Stimulated activated CD4-positive, alpha-beta T cell treated with anti-CD3 and anti-CD28 coated beads, Interleukin-15, amount 100 ng/mL, for 48 hours (primary cell): ENCODE measurements around the gene ASB1.
"Not testable (repeated sequence)": the region's sequence is repeated elsewhere in the genome, so short reads cannot be mapped to it uniquely, and the experiment has no call there.

Experiments
- DNase-seq, 2 donors: peaks; one replicate each; pipeline ENCODE4 v3.0.0-alpha.2; 2020; ENCODE audit warnings: low read depth in 2 of 2

The ASB1 gene

DNA sequence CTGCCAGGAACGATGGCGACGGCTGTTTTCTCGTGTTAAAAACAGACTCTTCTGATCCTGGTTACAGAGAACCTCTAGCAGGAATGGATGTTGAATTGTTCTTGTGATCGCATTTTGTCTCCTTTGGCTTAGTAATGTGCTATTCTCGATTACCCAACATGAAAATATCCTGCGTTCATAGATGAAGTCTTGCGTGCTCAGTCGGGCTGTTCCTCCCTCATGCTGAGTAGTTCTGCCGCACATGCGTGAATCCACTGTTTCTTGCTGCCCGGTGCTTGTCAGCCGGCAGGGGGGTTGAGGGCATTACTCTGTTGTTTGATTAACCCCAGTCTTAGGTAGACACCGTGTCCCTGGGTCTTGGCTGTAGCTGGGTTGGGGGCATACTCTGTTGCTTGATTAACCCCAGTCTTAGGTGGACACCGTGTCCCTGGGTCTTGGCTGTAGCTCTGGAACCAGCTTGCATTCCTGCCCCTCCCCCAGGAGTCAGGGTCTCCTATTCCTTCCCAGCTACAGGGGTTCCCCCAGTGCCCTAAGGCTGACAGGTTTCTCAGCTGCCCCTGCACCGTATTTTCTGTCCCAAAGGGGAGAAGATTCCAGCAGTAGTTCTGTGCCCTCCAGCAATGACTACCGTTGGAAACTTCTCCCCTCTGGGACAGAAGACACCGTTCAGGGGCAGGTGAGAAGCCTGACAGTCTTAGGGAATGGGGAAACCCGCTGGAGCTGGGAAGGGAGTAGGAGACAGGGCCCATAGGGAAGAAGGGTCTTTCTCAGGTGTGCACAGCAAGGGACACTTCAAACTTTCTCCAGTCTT is 22.1 kb upstream of the ASB1 start:
- DNase-seq: no peak

DNA sequence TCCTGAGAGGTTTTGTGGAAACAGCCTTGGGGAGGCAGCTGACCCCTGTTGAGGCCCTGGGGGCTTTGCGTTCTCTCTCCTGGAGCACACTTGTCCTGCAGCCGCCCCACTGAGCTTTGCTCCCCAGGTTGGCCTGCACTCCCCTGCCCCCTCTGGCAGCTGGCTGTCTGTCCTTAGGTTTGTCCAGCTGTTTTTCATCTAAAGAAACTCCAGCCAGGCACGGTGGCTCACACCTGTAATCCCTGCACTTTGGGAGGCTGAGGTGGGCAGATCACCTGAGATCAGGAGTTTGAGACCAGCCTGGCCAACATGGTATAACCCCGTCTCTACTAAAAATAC is 21.5 kb upstream of the ASB1 start:
- not testable (repeated sequence) for DNase-seq

- DNase-seq: no peak
Observed at GRCh38 chr2:238406221-238406997, 20.3 kb upstream of the ASB1 start.

GRCh38 chr2:238406998-238407285 is 19.8 kb upstream of the ASB1 start:
- DNase-seq: no peak

DNA sequence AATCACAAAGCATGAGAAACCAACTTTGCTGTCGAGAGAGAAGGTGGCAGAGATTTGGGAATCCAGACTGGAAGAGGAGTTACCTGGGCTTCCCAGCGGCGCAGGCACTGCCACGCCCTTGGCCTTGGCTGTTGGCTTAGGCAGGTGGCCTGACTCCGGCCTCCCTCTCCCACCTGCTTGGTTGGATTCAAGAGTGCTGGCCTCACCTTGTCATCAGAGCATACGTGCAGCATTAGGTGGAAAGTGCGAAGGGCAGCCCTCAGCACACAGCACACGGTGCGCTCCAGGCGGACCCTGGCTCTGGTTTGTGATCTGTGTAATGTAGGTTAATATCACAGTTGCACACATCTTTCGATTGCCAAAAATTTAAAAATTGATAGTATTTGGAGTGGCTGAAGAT is 19.2 kb upstream of the ASB1 start:
- no peak for DNase-seq

- no peak for DNase-seq
Observed at GRCh38 chr2:238408615-238409340, 17.9 kb upstream of the ASB1 start.

DNA sequence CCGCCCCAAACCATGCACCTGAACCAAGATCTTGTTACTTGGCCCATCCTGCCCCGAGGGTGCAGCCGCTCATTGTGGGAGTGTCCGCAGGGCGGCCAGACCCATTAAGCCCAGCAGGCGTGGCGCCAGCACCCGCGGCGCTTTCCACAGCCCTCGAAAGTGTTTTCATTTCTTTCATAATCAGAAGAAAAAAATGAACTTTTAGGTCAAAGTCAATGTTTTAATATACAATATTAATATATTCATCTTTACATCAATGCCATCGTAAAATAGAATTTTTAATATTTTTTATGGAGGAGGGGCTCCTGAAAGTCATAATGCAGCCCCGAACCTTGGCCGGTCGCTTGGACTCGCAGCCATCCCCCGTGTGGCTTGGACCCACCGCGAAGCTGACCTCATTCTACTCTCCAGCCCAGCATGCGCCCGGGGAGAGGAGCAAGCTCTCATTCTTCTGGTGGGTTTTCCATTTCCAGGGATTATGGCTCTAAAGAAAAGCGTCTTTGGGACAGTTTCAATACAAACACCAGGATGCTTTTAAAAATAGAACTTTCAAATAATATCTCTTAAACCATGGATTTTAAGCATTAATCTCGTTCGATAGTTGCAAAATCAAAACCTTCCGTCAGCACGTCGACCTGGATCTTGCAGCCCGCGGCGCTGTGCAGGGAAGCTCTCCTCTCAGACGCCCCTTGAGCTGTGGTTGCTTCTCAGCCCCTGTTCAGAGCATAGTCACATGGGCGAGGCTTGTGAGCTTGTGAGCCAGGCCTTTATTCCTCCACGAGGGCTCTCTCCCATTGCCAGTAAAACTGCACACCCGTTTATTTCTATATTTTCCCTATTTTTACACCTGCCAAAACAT is 17.2 kb upstream of the ASB1 start:
- no peak for DNase-seq

DNA sequence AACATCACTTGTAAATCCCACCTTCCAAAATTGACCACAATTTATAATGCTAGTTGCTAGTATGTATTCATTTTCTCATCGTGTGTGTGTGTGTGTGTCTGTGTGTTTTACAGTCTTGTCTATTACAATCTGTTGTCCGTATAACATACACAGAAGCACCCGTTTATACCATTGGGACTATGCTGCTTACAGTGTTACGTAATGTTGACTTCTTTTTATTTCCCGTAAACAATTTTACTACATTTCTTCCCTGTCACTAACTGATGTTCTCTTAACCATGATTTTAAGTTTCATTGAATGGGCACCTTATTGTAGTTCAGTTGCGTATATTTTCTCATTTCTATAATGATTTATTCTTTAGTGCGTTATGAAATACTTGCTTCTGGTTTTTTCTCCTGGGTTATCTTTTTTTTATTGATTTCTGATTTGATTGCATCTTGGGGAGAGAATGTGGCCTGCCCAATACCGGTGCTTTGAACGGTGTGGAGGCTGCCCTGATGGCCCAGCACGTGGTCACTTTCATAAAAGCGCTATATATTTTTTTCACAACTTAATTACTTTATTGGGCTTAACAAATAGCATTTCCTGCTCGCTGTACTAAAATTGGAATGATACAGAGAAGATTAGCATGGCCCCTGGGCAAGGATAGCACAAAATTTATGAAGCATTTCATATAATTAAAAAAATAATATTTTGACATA is 14.5 kb upstream of the ASB1 start:
- no peak for DNase-seq

DNA sequence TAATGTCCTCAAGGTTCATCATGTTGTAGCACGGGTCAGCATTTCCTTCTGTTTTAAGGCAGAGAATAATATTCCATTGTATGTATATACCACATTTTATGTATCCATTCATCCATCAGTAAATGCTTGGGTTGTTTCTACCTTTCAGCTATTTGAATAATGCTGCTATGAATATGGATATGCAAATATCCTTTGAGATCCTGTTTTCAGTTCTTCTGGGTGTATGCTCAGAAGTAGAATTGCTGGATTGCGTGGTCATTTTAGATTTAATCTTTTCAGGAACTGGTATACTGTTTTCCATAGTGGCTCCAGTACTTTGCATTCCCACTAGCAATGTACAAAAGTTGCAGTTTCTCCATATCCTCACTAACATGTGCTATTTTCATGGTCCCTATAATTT is 13.4 kb upstream of the ASB1 start:
- DNase-seq: no peak

GRCh38 chr2:238415036-238415764 is 11.5 kb upstream of the ASB1 start:
- DNase-seq: no peak

GRCh38 chr2:238415893-238416292 is 10.8 kb upstream of the ASB1 start:
- no peak for DNase-seq

DNA sequence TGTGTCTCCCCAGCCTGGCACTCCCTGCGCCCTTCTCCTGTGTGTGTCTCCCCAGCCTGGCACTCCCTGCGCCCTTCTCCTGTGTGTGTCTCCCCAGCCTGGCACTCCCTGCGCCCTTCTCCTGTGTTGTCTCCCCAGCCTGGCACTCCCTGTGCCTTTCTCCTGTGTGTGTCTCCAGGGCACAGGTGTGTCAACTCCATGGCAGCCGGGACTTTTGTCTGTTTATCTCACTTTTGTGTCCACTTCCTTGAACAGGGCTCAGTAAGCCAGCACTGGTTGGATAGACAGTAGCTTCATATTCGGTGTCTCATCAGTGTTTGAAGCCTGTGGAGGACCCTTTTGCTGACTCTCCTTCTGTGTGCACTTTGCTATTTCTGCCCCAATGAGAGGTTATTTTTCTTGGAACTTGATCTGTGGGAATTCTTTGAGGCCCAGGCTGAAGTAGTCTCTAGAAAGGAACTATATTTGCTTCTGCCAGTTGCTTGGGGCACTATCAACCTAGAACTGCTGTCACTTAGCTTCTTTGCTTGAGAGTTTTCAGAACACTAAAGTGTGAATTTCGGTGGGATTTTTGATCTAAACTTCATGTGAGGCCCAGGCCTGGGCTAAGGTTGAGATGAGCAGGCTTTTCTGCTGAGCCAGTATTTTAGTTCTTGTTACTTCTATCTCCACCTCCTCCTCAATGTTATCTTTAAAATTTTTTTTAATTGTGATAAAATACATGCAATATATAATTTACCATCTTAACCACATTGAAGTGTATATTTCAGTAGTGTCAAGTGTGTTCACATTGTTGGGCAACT is 8.3 kb upstream of the ASB1 start:
- DNase-seq: no peak

GRCh38 chr2:238418999-238419546 is 7.7 kb upstream of the ASB1 start:
- DNase-seq: no peak

DNA sequence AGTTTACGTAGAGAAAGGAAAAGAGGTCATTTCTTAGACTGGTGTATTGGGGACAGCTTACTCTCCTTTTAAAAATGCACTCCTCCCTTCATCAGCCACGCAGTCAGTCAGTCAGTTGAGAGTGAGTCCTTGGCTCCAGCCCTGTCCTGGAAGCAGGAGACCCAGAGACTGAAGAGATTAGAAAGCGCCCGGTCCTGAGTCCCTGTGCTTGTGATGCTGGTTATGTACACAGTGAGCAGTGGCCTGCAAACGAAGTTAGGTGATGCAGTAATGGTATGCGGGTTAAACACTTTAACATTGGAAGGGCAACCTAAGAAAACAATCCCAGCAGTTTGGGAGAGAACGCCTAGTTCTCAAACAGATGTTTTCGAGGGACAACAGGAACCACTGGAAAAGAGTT is 6.3 kb upstream of the ASB1 start:
- DNase-seq: no peak

GRCh38 chr2:238420878-238421694 is 5.6 kb upstream of the ASB1 start:
- no peak for DNase-seq

GRCh38 chr2:238421695-238422035 is 5.1 kb upstream of the ASB1 start:
- DNase-seq: no peak

DNA sequence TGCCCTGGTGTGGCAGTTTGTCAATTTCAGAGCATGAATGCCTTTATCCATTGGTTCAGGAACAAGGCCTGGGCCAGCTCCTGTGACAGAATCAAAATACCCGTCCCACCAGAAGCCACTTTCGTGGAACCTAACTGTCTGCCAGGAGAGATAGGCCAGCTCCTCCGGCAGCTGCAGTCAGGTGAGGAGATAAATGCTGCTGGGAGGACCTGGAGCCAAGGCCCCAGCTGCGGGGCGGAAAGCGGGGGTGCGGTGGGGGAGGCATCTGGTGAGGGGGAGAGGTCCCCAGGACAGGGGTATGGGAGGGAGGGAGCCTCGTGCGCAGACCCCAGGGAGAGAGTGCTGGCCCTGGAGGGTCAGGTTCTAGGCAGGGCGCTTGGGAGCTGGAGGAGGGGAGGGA is 4.4 kb upstream of the ASB1 start:
- no peak for DNase-seq

DNA sequence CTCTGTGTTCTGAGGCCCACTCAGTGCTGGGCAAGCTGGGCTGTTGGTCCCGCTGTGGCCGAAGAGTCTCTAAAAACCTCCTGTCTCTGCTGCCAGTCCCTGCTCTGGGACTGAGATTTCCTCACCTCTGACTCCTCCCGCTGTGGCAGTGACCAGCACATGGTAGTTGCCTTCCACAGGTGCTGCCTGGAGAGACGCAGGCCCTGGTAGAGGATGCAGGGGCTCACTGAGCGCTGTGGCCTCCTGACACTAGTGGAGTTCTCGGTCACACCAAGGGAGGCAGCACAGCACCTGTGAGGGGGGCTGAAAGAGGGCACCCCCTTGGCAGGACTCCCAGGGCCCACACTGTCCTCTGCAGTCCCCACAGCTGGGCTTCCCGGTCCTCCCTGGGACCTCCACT is 3.8 kb upstream of the ASB1 start:
- DNase-seq: no peak
